HS-27A (cell line): ENCODE measurements around the gene AMN.

Source experiments
- DNase-seq: peaks from one replicate; pipeline ENCODE4 v3.0.0-alpha.2; 2012; ENCODE audit warnings: low read depth, missing footprints

AMN gene

GRCh38 chr14:102899516-102899900 is 23.0 kb upstream of the AMN start:
- no peak for DNase-seq

GRCh38 chr14:102900631-102901571 is 21.6 kb upstream of the AMN start:
- DNase-seq: no peak

GRCh38 chr14:102901633-102902032 is 20.8 kb upstream of the AMN start:
- no peak for DNase-seq

GRCh38 chr14:102902086-102902485 is 20.4 kb upstream of the AMN start:
- DNase-seq: no peak

- DNase-seq: no peak
Measured at GRCh38 chr14:102902523-102903247, 19.8 kb upstream of the AMN start.

GRCh38 chr14:102903248-102903888 is 19.1 kb upstream of the AMN start:
- no peak for DNase-seq

- DNase-seq: no peak
Measured at GRCh38 chr14:102903889-102904512, 18.5 kb upstream of the AMN start.

GRCh38 chr14:102905116-102906108 is 17.1 kb upstream of the AMN start:
- no peak for DNase-seq

- DNase-seq: no peak
Measured at GRCh38 chr14:102906616-102907302, 15.7 kb upstream of the AMN start.

GRCh38 chr14:102907303-102907844 is 15.1 kb upstream of the AMN start:
- no peak for DNase-seq

- no peak for DNase-seq
Measured at GRCh38 chr14:102907980-102908730, 14.3 kb upstream of the AMN start.

- no peak for DNase-seq
Measured at GRCh38 chr14:102908766-102909455, 13.6 kb upstream of the AMN start.

- DNase-seq: no peak
Measured at GRCh38 chr14:102909462-102909861, 13.0 kb upstream of the AMN start.

- no peak for DNase-seq
Measured at GRCh38 chr14:102909911-102910310, 12.6 kb upstream of the AMN start.

- no peak for DNase-seq
Measured at GRCh38 chr14:102910442-102910841, 12.0 kb upstream of the AMN start.

- no peak for DNase-seq
Measured at GRCh38 chr14:102911541-102911951, 10.9 kb upstream of the AMN start.

- DNase-seq: no peak
Measured at GRCh38 chr14:102911991-102912761, 10.3 kb upstream of the AMN start.
